CD4-positive, alpha-beta T cell treated with Interferon alpha-2 for 1 hour (primary cell): Measurements from ENCODE around the gene GPR146.

Experiments
- DNase-seq, 2 donors: peaks; one replicate each; pipeline ENCODE4 v3.0.0-alpha.2; 2020 to 2022

Gene GPR146

GRCh38 chr7:1096156-1097119, 52.1 kb downstream of the GPR146 start:
- DNase-seq: no peak

GRCh38 chr7:1097120-1097504, 52.8 kb downstream of the GPR146 start:
- DNase-seq: no peak

GRCh38 chr7:1098243-1099153, 54.2 kb downstream of the GPR146 start:
- no peak for DNase-seq

GRCh38 chr7:1099154-1099542, 54.8 kb downstream of the GPR146 start:
- no peak for DNase-seq

- no peak for DNase-seq
These were observed 55.3 kb downstream of the GPR146 start for GRCh38 chr7:1099637-1100036.

GRCh38 chr7:1100386-1100785, 56.0 kb downstream of the GPR146 start:
- no peak for DNase-seq

- no peak for DNase-seq
These were observed 56.7 kb downstream of the GPR146 start for GRCh38 chr7:1100834-1101562.

GRCh38 chr7:1101563-1102431, 57.5 kb downstream of the GPR146 start:
- no peak for DNase-seq

- peak in 1 of 2 donors; percentile 13 for DNase-seq
These were observed 58.9 kb downstream of the GPR146 start for GRCh38 chr7:1103009-1103788.

GRCh38 chr7:1103789-1104515, 59.6 kb downstream of the GPR146 start:
- no peak for DNase-seq

GRCh38 chr7:1104516-1105179, 60.3 kb downstream of the GPR146 start:
- DNase-seq: no peak

GRCh38 chr7:1105189-1105588, 60.8 kb downstream of the GPR146 start:
- DNase-seq: no peak

- DNase-seq: no peak
These were observed 61.9 kb downstream of the GPR146 start for GRCh38 chr7:1106063-1106792.

GRCh38 chr7:1106793-1107421, 62.6 kb downstream of the GPR146 start:
- no peak for DNase-seq

GRCh38 chr7:1108264-1108920, 64.0 kb downstream of the GPR146 start:
- DNase-seq: no peak
